ENCODE data around the gene MRPL23.

The MRPL23 gene

DNA sequence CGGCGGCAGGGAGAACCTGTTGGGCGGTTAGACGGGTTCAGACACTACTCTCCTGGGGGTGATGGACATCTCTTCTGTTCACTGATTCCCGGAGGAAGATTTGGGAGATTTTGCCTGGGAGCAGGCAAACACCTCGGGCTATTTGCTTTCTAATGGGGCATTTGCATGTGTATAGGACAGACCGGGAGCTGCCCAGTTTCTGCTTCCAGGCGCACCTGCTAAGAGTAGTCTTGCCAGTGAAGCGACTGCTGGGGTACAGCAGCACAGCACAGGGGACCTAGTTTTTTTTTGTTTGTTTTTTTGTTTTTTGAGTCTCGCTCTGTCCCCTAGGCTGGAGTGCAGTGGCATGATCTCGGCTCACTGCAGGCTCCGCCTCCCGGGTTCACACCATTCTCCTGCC, 57.3 kb downstream of the MRPL23 start:
- Mint-ChIP-seq H3K9me3 (ENCODE audit: low read depth) (no peaks in the 10 kb centered on the region), H3K4me1 (ENCODE audit: low read depth) (no peaks in the 10 kb centered on the region), H3K36me3 (no peaks in the 10 kb centered on the region), H3K27me3 (no peaks in the 10 kb centered on the region), H3K4me3 (no peak overlapping the region), H3K27ac (no peak overlapping the region)
